ENCODE data around the gene PTPRN2.
"Not testable (repeated sequence)": the region's sequence is repeated elsewhere in the genome, so short reads cannot be mapped to it uniquely, and the experiment has no call there.

- not testable (repeated sequence) for TF ChIP-seq CTCF, MAX (IDR thresholded peaks at IDR 0.05; ENCODE audit: low read depth, low read length)
Observed at GRCh38 chr7:157896376-157896675, 691.3 kb downstream of the PTPRN2 start.
